Iris pigment epithelial cell (primary cell): ENCODE results near the gene SPINK4.

Source experiments
- DNase-seq: peaks from one replicate; pipeline ENCODE4 v3.0.0-alpha.2; 2011; ENCODE audit warnings: low read depth

Gene SPINK4

GRCh38 chr9:33291901-33292300, 51.9 kb downstream of the SPINK4 start:
- no peak for DNase-seq

GRCh38 chr9:33293782-33294181, 53.8 kb downstream of the SPINK4 start:
- no peak for DNase-seq

- DNase-seq, result no peak
Measured at GRCh38 chr9:33294670-33295432, 54.9 kb downstream of the SPINK4 start.

- DNase-seq, result no peak
Measured at GRCh38 chr9:33295571-33295970, 55.6 kb downstream of the SPINK4 start.

GRCh38 chr9:33297432-33297831, 57.5 kb downstream of the SPINK4 start:
- no peak for DNase-seq
